HCT116 (cell line): ENCODE data around the gene TMOD4. TPM values are rescaled to one million over a fixed set of nuclear protein-coding genes. Genes with fewer than 3 reads are reported as not detected.

Experiments used
- ATAC-seq: fragments of 200-7000 bp; cut with Tn5 transposase; 2 replicates; pipeline ENCODE4 v1.9.1; 2020; ENCODE audit warnings: mild to moderate bottlenecking, moderate library complexity
- BruUV-seq: library from RNA; stranded (reverse); fragments of 400-500 nt; replicated peaks from 2 replicates; lab custom pipeline; 2021; lab: Mats Ljungman, UMichigan
- CTCF ChIA-PET: fragments of 300-600 bp; sonication (Branson Sonifier 250); formaldehyde crosslinking; loops from one replicate; lab custom pipeline; 2021; ENCODE audit warnings: antibody characterized with exemption; lab: Charles Lee
- POLR2A ChIA-PET: fragments of 300-600, 350-600 bp; sonication (Branson Sonifier 250); formaldehyde crosslinking; loops from one replicate; lab custom pipeline; 2021; ENCODE audit warnings: antibody characterized with exemption; lab: Charles Lee
- RAD21 ChIA-PET, 2 experiments: fragments of 300-600 bp; sonication (Branson Sonifier 250); formaldehyde crosslinking; loops; one replicate each; lab custom pipeline; 2023; ENCODE audit warnings: low total read pairs in 2 of 2; ENCODE audit not compliant: uncharacterized antibody in 2 of 2, unreplicated experiment in 2 of 2, low non-redundant PET in 1 of 2; lab: Charles Lee
- DNase-seq: peaks from one replicate; pipeline ENCODE4 v3.0.0-alpha.2; 2010; ENCODE audit warnings: low read depth, low spot score
- H2AFZ ChIP-seq: fragments of 200-600 bp; shearing (Covaris generic), sonication (generic); 2 replicates; pipeline ENCODE4 v1.6.1; 2017; ENCODE audit warnings: low read depth, mixed run types, mixed read lengths, antibody characterized with exemption, low read length; ENCODE audit not compliant: poor library complexity, severe bottlenecking
- H3K27ac ChIP-seq: 2 replicates; pipeline ENCODE4 v1.5.1; 2012; ENCODE audit warnings: low read depth, low read length
- H3K27me3 ChIP-seq: fragments of 200-600 bp; sonication (generic); 2 replicates; pipeline ENCODE4 v1.6.1; 2016; ENCODE audit warnings: mixed run types, low read length, mixed read lengths; ENCODE audit not compliant: insufficient read depth
- H3K36me3 ChIP-seq, 2 experiments: fragments of 200-500 bp in 1 of 2; fragments of 200-600 bp in 1 of 2; sonication (Bioruptor generic) in 1 of 2; sonication (generic) in 1 of 2; 2 replicates each; pipeline versions ENCODE4 v1.5.1 to v1.6.1; 2014 to 2016; ENCODE audit warnings: low read length in 2 of 2, inconsistent platforms in 1 of 2, mixed read lengths in 1 of 2, mixed run types in 1 of 2; ENCODE audit not compliant: insufficient read depth in 2 of 2, control insufficient read depth in 1 of 2
- H3K4me1 ChIP-seq, 2 experiments: fragments of 200-600 bp in 1 of 2; sonication (generic) in 1 of 2; 2 replicates each; pipeline versions ENCODE4 v1.5.1 to v1.6.1; 2012 to 2017; ENCODE audit warnings: low read length in 2 of 2, inconsistent platforms in 1 of 2, mild to moderate bottlenecking in 1 of 2, mixed read lengths in 1 of 2, mixed run types in 1 of 2, moderate library complexity in 1 of 2; ENCODE audit not compliant: insufficient read depth in 2 of 2, control insufficient read depth in 1 of 2
- H3K4me2 ChIP-seq: fragments of 200-600 bp; sonication (generic); 2 replicates; pipeline ENCODE4 v1.6.1; 2017; ENCODE audit warnings: mixed run types, low read length, mixed read lengths
- H3K4me3 ChIP-seq, 2 experiments: fragments of 200-600 bp in 1 of 2; sonication (generic) in 1 of 2; replicated peaks in 1 of 2; 2 replicates each; pipeline ENCODE4 v1.5.1; 2011 to 2016; ENCODE audit warnings: low read length in 2 of 2, control low read depth in 1 of 2, low read depth in 1 of 2, mild to moderate bottlenecking in 1 of 2, mixed read lengths in 1 of 2, mixed run types in 1 of 2
- H3K79me2 ChIP-seq: fragments of 200-600 bp; sonication (generic); 2 replicates; pipeline ENCODE4 v1.6.1; 2017; ENCODE audit warnings: mild to moderate bottlenecking, mixed run types, low read length, moderate library complexity, mixed read lengths; ENCODE audit not compliant: insufficient read depth
- H3K9ac ChIP-seq: fragments of 200-600 bp; sonication (generic); 2 replicates; pipeline ENCODE4 v1.6.1; 2016; ENCODE audit warnings: low read length, mixed read lengths
- H3K9me2 ChIP-seq: fragments of 200-600 bp; sonication (generic), shearing (Covaris generic); 2 replicates; pipeline ENCODE4 v1.6.1; 2017; ENCODE audit warnings: mixed run types, mild to moderate bottlenecking, moderate library complexity; ENCODE audit not compliant: insufficient read depth
- H3K9me3 ChIP-seq, 2 experiments: fragments of 200-500 bp in 1 of 2; fragments of 200-600 bp in 1 of 2; sonication (Bioruptor generic) in 1 of 2; sonication (generic) in 1 of 2; 2 replicates each; pipeline ENCODE4 v1.6.1; 2014 to 2017; ENCODE audit warnings: low read length in 2 of 2, mixed read lengths in 2 of 2, inconsistent platforms in 1 of 2, low read depth in 1 of 2, mild to moderate bottlenecking in 1 of 2, mixed run types in 1 of 2, moderate library complexity in 1 of 2; ENCODE audit not compliant: control insufficient read depth in 1 of 2, insufficient read depth in 1 of 2
- H4K20me1 ChIP-seq: fragments of 200-600 bp; sonication (generic), shearing (Covaris generic); 2 replicates; pipeline ENCODE4 v1.6.1; 2017; ENCODE audit warnings: mixed run types, mild to moderate bottlenecking, moderate library complexity; ENCODE audit not compliant: insufficient read depth
- ATF3 ChIP-seq: IDR thresholded peaks from 2 replicates; pipeline ENCODE4 v1.6.1; 2012
- CEBPB ChIP-seq: IDR thresholded peaks from 2 replicates; pipeline ENCODE4 v1.6.1; 2012; ENCODE audit warnings: low read depth
- EGR1 ChIP-seq: IDR thresholded peaks from 2 replicates; pipeline ENCODE4 v1.6.1; 2012; ENCODE audit warnings: low read depth
- ELF1 ChIP-seq: IDR thresholded peaks from 2 replicates; pipeline ENCODE4 v1.6.1; 2012; ENCODE audit warnings: low read depth, borderline replicate concordance
- EZH2 ChIP-seq: fragments of 200-600 bp; sonication (generic); IDR thresholded peaks from 2 replicates; pipeline ENCODE4 v1.6.1; 2017; ENCODE audit warnings: antibody characterized with exemption, mixed run types
- EZH2phosphoT487 ChIP-seq: fragments of 200-600 bp; IDR thresholded peaks from 2 replicates; pipeline ENCODE4 v1.6.1; 2018; ENCODE audit warnings: antibody characterized with exemption, borderline replicate concordance
- FOSL1 ChIP-seq: IDR thresholded peaks from 2 replicates; pipeline ENCODE4 v1.6.1; 2012; ENCODE audit warnings: low read depth
- JUND ChIP-seq: IDR thresholded peaks from 2 replicates; pipeline ENCODE4 v1.6.1; 2012
- MAX ChIP-seq: IDR thresholded peaks from 2 replicates; pipeline ENCODE4 v1.6.1; 2012
- POLR2A ChIP-seq: IDR thresholded peaks from 2 replicates; pipeline ENCODE4 v1.7.0; 2011; ENCODE audit warnings: borderline replicate concordance; ENCODE audit not compliant: insufficient read depth, insufficient read length; ENCODE audit errors: extremely low read depth
- POLR2AphosphoS5 ChIP-seq: IDR thresholded peaks from 2 replicates; pipeline ENCODE4 v1.6.1; 2011; ENCODE audit warnings: mild to moderate bottlenecking, low read depth, low read length, moderate library complexity
- RAD21 ChIP-seq: IDR thresholded peaks from 2 replicates; pipeline ENCODE4 v1.6.1; 2012; ENCODE audit warnings: low read depth, mild to moderate bottlenecking
- REST ChIP-seq: IDR thresholded peaks from 2 replicates; pipeline ENCODE4 v1.6.1; 2012; ENCODE audit warnings: low read depth
- SIN3A ChIP-seq: IDR thresholded peaks from 2 replicates; pipeline ENCODE4 v1.6.1; 2012; ENCODE audit warnings: low read depth
- SP1 ChIP-seq: IDR thresholded peaks from 2 replicates; pipeline ENCODE4 v1.6.1; 2012; ENCODE audit warnings: low read depth
- SRF ChIP-seq: IDR thresholded peaks from 2 replicates; pipeline ENCODE4 v1.6.1; 2012; ENCODE audit warnings: low read depth
- TCF7L2 ChIP-seq: IDR thresholded peaks from 2 replicates; pipeline ENCODE4 v1.7.0; 2011; ENCODE audit warnings: borderline replicate concordance, inconsistent platforms; ENCODE audit not compliant: insufficient read depth, insufficient read length; ENCODE audit errors: extremely low read depth
- YY1 ChIP-seq: IDR thresholded peaks from 2 replicates; pipeline ENCODE4 v1.6.1; 2011; ENCODE audit warnings: low read length, low read depth, moderate library complexity, mild to moderate bottlenecking; ENCODE audit not compliant: insufficient replicate concordance; ENCODE audit errors: extremely low read depth
- ZBTB33 ChIP-seq: IDR thresholded peaks from 2 replicates; pipeline ENCODE4 v1.6.1; 2011; ENCODE audit warnings: mild to moderate bottlenecking, low read length, moderate library complexity; ENCODE audit not compliant: insufficient replicate concordance; ENCODE audit errors: extremely low read depth
- ZFX ChIP-seq: fragments of 450-650 bp; IDR thresholded peaks from 2 replicates; pipeline ENCODE4 v1.6.1; 2017
- ZNF274 ChIP-seq: fragments of 200-500 bp; sonication (Bioruptor generic); IDR thresholded peaks from 2 replicates; pipeline ENCODE4 v1.6.1; 2014; ENCODE audit warnings: mild to moderate bottlenecking, low read depth, low read length, inconsistent platforms
- intact Hi-C: fragments of 100-400 bp; cut with micrococcal nuclease; formaldehyde crosslinking; loops from 2 replicates; pipeline ENCODE4 v1.10.0; 2022
- total RNA-seq: library from RNA; stranded (reverse); gene quantifications from one replicate; pipeline ENCODE4 v1.2.1, GENCODE V29; 2021; ENCODE audit not compliant: unreplicated experiment

Gene TMOD4
- total RNA-seq, 1 experiment from 2014 or later: 1.8 TPM

GRCh38 chr1:151198254-151199127 is 22.7 kb upstream of the TMOD4 start, which contains the start of gene PIP5K1A:
PIP5K1A (plus strand) TSS chr1:151198552; CDS start chr1:151198997, 445 bp downstream.
- Histone ChIP-seq H2AFZ (no peak within 1 kb of the TSS), H3K36me3 (peaks cover 0 to 4% of the 10 kb centered on the region in 2 experiments; a peak in 1 of 4 replicates), H3K9me3 (no peaks in the 10 kb centered on the region), H3K9ac (peak within 1 kb of the TSS; percentile 95), H3K79me2 (peaks cover 64% of the 10 kb centered on the region), H3K4me3 (peak within 1 kb of the TSS; percentile 79 to 90), H3K4me2 (peak within 1 kb of the TSS; percentile 81), H3K9me2 (no peaks in the 10 kb centered on the region), H3K4me1 (peaks cover 26 to 40% of the 10 kb centered on the region in 2 experiments), H3K27me3 (no peaks in the 10 kb centered on the region), H3K27ac (peak within 1 kb of the TSS; percentile 83), H4K20me1 (no peaks in the 10 kb centered on the region)
- ATAC-seq (peak; percentile 73), DNase-seq (peak; percentile 95)
- intact Hi-C loops: loop anchor here (5.0 kb wide), 3 partner anchors 129 to 639 kb away; partner anchors contain the start of genes C2CD4D, PI4KB and PSMB4
- ChIA-PET CTCF (no interaction called here), RAD21 (no interaction called here), POLR2A (interaction anchor here (0.7 to 1.3 kb wide), 2 partner anchors 83 to 803 kb away, joined by 3 to 4 read pairs; partner anchors contain the start of gene ZNF687)
- TSS peak; percentile 68 for BruUV-seq
- TF ChIP-seq YY1 (peak; percentile 71), CEBPB (no peak), ELF1 (no peak), SIN3A (no peak), EZH2phosphoT487 (no peak), ZNF274 (no peak), EGR1 (no peak), POLR2A (peak; percentile 63), ATF3 (no peak), ZBTB33 (peak; percentile 72), JUND (no peak), POLR2AphosphoS5 (peak; percentile 82), MAX (no peak), RAD21 (no peak), SP1 (no peak), TCF7L2 (peak; percentile 85), ZFX (peak; percentile 80), REST (no peak), EZH2 (no peak), SRF (no peak), FOSL1 (no peak)
